Subcutaneous adipose tissue (tissue), 4 donors: Measurements from ENCODE around the gene CMIP. TPM values are rescaled to one million over a fixed set of nuclear protein-coding genes. Genes with fewer than 3 reads are reported as not detected.

Source experiments
- total RNA-seq, 4 donors: library from RNA; depleted of rRNA; stranded (reverse); fragments of >200 nt; gene quantifications; one replicate each; pipeline ENCODE4 v1.1.0, GENCODE V29; 2016
- TF ChIP-seq, protein P1 (sequence below): fragments of 450-650 bp; IDR thresholded peaks from one replicate; pipeline ENCODE4 v1.5.1; 2016; ENCODE audit warnings: low read depth, mild to moderate bottlenecking, control low read depth, antibody characterized with exemption, moderate library complexity

CMIP gene
- total RNA-seq, 4 donors from 2014 or later: 19.9 to 40.3 (median 26.0) TPM

DNA sequence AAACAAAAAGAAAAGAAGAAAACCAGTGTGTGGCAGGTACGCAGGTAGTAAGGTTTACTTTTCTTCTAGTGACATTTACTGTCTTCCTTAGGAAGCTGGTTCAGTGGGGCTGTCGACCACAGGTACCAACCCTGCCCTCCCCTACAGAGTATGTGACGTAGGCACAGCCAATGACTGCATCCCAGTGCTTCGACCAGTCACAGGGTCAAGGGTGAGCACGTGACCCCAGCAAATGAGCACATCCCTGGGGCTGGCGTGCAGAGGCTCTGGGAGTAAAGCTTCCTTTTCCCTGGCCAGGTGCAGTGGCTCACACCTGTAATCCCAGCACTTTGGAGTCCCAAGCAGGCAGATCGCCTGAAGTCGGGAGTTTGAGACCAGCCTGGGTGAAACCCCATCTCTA, 295.6 kb downstream of the CMIP start:
- TF ChIP-seq, protein P1, sequence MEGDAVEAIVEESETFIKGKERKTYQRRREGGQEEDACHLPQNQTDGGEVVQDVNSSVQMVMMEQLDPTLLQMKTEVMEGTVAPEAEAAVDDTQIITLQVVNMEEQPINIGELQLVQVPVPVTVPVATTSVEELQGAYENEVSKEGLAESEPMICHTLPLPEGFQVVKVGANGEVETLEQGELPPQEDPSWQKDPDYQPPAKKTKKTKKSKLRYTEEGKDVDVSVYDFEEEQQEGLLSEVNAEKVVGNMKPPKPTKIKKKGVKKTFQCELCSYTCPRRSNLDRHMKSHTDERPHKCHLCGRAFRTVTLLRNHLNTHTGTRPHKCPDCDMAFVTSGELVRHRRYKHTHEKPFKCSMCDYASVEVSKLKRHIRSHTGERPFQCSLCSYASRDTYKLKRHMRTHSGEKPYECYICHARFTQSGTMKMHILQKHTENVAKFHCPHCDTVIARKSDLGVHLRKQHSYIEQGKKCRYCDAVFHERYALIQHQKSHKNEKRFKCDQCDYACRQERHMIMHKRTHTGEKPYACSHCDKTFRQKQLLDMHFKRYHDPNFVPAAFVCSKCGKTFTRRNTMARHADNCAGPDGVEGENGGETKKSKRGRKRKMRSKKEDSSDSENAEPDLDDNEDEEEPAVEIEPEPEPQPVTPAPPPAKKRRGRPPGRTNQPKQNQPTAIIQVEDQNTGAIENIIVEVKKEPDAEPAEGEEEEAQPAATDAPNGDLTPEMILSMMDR: no peak

DNA sequence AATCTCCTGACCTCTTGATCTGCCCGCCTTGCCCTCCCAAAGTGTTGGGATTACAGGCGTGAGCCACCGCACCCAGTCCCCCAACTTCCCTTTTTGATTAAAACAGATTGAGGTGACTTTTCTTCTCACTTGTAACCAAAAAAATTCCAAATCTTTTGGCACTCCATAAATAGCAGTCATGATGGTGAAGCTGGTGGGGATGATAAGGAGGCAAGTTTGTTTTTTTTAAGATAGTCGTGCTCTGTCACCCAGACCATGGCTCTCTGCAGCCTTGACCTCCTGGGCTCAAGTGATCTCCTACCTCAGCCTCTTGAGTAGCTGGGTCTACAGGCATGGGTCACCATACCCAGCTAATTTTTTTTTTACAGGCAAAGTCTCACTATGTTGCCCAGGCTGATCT, 299.8 kb downstream of the CMIP start:
- TF ChIP-seq, protein P1: no peak

DNA sequence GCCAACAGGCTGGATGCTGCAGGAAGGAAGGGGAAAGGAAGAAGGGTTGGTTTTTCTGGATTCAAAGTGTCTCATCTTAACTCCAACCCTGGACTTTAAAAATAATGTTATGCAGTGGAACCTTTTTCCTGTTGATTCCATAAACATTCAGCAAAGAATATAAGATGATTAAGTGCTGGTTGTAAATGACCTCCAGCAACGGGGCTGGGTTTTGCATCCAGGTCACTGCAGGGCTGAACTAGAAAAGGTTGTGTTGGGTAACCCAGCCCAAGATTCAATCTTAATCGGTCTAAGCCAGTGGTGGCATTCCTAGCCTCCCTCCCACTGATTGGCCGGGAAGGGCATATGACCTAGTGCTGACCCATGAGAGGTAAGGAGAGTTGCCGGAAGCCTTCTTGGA, 300.3 kb downstream of the CMIP start:
- TF ChIP-seq, protein P1: no peak

DNA sequence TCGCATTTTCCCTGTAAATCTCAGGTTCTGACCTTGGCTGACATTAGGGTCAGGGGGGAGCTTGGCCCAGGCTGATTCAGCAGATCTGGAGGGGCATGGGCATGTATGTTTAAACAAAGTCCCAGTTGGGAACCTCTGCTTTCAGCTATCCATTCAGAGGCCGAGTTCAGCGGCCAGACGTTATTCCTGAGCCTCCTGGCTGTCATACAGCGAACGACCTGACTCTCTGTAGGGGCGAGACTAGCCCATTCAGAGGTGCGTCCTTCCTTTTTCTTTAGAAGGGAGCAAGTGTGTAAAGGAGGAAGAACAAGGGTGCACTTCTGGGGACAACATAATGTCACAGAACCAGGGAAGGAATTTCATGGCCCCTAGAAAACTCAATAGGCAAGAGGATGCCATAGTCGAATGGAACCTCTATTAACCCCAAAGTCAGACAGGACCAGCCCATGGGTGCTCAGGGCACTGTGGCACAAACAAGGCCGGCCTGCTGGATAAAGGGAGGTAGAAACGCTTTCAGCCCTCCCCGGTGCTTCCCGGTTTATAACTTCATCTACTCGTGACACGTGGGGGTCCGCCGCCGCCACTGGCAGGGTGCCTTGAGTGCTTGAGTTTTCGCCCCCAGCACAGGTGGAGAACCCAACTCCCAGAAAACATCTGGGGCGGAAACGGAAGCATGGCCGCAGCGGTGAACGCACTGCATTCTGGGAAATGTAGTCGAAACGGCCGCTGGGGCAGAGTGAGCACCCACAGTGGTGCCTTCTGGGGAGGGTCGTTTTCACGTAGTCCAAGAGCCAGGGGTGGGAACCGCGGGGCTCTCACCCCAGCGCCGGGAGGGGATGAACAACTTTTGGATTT, 301.3 kb downstream of the CMIP start:
- TF ChIP-seq, protein P1: no peak

DNA sequence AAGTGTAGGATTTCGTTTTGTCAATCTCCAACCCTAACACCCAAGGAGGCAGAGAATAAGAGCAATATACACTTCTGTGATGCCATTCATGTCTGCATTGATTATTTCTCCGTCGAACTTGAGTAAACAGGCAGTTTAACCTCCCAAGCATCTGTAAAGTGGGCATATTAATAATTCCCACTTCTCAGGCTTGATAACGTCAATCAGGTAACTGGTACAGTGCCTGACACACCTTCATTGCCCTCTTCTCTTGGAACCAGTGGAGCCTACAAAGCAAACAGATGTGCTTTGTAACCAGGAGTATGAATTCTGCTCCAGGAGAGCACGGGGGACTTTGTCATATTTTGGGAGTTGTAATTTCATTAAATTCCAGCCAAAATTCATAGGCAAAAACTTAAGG, 302.0 kb downstream of the CMIP start:
- TF ChIP-seq, protein P1: no peak

DNA sequence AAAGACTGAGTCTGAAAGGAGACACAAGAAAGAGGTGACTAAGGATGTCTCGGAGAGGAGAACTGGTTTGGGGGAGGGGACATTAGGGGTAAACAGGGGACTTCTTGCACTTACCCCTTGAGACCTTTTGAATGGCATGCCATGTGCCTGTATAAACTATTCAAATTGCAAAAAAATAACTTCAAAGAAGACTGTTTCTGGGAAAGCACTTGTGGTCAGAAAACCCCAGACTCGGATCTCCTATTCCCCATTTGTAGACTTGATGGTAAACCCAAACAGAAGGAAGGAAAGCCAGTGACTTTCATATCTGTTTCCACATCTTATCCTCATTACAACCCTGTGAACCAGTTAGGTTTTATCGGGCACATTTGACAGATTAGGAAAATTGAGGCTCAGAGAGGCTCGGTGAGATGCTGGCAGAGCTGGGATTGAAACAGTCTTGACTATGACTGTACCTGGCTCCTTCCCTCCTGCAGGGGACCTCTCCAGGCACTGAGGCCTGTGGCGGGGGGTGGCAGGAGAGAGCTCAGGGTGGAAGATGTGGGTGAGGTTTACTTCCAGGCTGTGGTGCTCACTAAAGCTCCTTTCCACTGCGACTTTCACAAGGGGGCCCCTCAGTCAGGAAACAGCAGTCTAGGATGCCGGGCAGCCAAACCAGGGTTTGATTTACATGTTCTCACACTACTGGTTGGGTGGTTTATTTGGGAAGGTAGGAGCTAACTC, 304.0 kb downstream of the CMIP start:
- TF ChIP-seq, protein P1: no peak

DNA sequence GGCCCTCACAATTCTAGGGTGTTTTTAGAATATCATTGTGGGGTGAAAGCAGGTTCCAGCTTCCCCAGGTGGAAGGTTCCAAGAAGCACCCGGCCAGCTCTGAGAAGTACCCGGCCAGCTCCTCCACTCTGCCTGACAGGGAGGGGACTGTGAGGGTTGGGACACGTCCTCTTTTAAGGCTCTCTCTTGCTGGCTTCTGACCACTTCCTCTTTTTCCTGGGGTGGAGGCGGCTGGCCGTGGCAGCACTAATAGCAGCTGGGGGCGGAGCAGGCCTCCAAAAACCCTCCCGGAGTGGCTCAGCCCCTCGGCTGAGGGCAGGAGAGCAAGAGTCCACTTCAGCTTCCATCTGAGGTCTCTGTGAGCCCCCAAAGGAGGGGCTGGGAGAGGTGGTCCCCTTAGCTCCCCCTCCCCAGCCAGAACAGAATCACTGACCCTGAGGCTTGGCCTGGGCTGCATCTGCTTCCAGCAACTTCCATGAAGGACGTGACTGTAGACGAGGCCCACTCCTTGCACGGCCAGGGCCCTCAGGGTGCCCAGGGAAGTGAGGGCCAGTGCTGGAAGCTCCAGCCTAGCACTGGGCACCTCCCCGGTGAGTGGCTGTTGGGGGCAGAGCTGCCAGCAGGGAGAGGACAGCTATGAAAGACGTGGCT, 307.7 kb downstream of the CMIP start:
- TF ChIP-seq, protein P1: no peak
